HG03457 (cell line): ENCODE measurements around the gene SEL1L3.

Experiments used
- ATAC-seq: cut with Tn5 transposase; IDR thresholded peaks from one replicate; pipeline ENCODE4 v1.9.1; 2021; ENCODE audit warnings: moderate number of reproducible peaks; ENCODE audit not compliant: unreplicated experiment

SEL1L3 gene

DNA sequence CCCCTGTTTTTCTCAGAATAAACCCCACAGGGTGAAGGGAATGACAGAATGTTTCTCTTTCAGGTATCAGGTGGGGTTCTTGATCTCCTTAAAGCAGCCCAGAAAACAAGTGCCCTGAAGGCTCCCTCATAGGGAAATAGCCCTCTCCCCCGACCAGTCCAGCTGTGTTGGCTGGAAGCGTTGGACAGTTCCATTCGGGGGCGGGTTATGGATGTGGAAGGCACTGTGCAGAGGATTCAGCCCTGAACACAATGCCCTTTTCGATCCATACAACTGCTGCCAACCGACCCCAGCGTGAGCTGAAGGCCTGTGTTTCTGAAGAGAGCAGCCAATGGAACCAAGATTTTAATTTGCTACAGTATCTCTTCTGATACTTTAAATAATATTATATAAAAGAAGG lies 41.5 kb downstream of the SEL1L3 start:
- ATAC-seq, result no peak

DNA sequence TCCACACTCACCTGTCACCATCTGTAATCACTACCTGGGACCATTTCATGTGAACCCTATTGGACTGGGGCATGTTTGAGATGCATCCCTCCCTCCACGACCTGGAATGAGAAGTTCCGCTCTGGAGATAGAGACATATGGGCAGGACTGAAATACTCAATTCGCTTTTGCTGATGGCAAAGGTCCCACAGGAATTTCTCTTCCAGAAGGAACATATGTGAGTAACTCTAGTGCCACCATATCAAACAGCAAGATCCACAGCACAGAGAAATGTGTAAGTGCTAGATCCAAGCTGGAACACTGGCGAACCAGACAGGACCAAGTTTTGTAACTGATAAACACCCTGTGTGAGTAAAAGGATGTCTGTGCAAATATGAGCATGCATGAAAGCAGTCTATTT lies 43.9 kb downstream of the SEL1L3 start:
- no peak for ATAC-seq

- ATAC-seq, result no peak
Measured at GRCh38 chr4:25818371-25818871, 44.4 kb downstream of the SEL1L3 start.

GRCh38 chr4:25817059-25817681 lies 45.6 kb downstream of the SEL1L3 start:
- ATAC-seq, result no peak

DNA sequence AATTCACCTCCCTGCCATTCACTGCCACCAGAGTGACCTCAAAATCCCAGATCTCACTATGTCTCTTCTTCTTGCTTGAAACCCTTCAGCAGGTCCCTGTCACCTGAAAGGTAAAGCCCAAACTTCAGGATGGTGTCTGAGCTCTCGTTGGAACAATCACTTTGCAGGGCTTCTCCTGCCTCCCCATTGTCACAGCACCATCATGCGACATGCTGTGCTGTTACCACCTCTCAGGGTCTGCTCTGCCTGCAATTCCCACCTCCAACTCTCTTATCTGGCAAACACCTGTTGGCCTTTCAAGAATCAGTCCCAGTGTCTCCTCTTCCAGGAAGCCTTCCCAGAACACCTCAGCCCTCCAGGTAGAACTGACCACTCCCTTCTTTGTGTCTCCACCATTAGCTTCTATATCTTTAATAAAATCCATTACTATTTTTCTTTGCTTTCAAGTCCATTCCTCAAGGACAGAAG lies 46.2 kb downstream of the SEL1L3 start:
- ATAC-seq, result no peak

DNA sequence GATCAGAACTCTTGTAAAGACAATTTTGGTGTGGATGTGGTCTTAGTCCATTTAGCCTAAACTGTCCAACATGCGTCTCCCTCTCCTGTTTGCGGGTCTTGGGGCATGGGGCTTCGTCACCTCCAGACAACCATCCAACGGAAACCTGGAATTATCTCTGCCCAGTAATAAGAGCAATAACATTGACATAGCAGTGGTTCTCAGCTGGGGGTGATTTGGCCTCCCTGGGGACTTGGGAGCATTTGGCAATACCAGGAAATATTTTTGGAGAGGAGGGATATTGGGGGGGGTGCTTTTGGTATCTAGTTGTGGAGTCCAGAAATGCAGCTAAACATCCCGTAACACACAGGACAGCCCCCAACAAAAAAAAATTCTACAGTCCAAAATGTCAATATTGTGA lies 47.2 kb downstream of the SEL1L3 start:
- ATAC-seq, result no peak

DNA sequence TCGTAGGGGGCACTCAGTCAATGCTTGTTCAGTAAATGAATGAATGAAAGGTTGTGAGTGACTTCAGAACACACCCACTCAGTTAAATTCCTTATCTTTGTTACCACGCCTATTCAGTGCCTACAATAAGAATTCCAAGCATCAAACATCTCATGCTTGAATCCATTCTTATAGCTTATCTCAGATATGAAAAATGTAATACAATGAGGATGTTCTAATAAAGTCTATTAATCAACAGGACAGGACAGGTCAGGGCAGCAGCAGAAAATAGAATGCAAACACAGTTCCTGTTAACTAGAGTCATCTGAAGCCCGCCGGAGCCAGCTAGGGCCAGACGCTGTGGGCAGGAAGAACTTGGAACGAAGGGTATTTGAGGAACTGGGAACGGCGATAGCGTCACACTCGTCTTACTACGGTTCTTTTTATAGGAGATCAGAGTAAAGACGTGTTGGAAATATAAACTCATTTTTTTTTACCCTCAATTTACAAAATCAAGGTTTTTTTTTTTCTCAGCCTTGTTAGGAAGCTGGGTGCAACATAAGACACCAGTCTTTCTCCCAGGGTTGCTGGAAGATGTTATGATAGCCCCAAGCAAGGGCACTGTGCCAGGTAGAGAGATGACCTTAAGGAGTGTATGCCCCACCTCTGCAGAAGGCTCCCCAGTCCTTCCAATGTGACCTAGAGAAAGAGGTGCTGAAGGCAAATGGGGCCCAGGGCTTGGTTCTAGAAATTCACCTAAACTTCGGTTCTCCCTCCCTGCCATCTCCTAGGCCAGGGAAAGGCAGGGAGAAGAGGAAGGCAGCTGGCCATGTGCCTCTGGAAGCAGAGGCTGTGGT lies 48.3 kb downstream of the SEL1L3 start:
- ATAC-seq, result no peak

DNA sequence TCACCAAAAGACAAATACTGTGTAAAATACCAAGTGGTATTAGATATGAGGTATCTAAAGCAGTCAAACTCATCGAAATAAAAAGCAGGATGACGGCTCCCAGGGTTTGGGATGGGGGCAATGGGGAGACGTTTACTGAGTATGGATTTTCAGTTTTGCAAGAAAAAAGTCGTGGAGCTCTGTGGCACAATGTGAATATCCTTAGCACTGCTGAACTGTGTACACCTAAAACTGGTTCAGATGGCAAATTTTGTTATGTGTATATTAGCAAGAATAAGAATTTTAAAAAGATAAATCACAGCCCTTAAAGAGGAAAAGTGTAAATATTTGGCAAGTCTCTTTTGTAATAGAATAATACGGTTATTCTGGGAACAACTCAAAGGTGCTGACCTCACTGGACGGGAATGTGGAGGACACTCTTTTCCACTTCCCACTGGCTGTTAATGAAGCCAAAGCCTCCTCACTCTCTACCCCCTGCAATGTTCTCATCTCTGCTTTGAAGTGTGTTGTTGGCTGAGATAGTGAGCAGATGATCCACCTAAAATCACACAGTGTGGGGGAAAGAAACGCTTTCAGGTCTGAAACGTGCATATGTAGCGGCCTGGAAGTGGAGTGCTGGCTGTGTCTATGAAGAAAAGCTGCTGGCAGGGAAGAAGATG lies 49.2 kb downstream of the SEL1L3 start:
- no peak for ATAC-seq

GRCh38 chr4:25811841-25812240 lies 50.9 kb downstream of the SEL1L3 start:
- no peak for ATAC-seq

DNA sequence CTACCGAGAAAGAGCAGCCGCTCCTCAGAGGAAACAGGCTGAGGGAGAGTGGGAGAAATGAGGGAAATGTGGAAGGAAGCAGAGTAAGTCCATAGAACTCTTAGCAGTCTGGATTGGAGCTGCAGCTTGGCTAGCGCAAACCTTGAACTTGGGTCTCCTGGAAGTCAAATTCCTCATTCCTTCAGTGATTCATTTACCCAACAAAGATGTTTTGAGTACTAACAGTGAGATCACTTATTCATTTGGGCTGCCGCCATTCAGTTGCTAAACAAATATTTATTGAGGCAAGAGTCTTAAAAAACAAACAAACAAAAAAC lies 51.5 kb downstream of the SEL1L3 start:
- ATAC-seq, result no peak

DNA sequence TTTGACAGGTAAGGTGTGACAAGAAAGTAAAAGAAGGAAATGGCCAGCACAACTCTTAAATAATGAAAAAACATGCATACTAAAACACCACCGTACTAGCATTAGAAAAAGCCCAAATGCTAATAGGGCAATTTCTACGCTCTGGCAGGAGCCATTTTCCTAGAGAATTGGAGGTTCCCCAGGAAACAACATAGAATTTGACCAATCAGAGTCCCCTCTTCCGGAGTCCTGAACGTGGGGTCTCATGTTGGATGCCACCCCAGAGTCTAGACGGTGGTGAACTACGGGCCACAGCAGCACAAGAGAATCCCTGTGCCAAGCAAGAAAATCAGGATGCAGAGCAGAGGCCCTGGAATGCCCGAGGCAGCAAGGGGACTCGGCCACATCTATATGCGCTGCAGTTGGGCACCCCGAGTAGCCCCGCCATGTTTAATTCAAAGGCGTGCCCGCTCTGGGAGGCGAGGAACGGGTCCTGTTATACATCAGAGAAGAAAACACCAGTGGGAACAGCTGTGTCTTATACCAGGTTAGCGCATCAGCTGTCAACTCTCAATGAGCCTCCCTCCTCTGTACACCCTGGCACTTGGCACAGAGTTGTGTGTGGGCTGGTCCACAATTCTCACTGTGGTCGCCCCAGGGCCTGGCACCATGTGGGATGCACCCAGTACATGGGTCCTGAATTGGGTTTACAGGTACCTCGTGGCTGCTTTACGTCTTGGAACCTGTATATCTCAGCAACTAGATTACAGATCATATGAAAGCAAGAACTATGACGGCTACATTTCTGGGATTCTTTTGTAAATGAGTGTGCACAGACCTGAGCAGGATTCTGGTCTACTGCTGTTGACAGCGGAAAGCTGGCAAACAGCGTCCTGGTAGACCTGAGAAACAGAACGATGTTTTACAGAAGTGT lies 52.1 kb downstream of the SEL1L3 start:
- ATAC-seq, result no peak

DNA sequence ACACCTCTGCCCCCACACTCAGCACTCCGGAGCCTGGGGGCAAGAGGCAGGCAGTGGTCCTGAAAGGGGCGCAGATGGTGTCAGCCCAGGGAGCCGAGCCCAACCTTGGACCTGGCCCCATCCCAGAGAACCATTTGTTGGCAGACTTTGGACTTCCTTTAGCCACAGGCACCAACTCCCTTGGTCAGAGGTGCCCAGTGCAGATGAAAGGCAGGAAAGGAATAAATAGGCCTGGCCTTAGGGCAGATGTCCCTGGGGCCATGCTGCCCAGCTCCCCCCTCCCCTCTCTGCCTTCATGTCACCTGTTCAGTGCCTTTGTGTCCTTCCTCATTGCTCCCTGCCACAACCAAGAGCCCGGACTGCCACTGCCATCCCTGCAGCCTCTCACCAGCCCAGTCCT lies 52.8 kb downstream of the SEL1L3 start:
- no peak for ATAC-seq

GRCh38 chr4:25807102-25807728 lies 55.6 kb downstream of the SEL1L3 start:
- no peak for ATAC-seq

- no peak for ATAC-seq
Measured at GRCh38 chr4:25805255-25805860, 57.4 kb downstream of the SEL1L3 start.

GRCh38 chr4:25803720-25804225 lies 59.0 kb downstream of the SEL1L3 start:
- ATAC-seq, result no peak

DNA sequence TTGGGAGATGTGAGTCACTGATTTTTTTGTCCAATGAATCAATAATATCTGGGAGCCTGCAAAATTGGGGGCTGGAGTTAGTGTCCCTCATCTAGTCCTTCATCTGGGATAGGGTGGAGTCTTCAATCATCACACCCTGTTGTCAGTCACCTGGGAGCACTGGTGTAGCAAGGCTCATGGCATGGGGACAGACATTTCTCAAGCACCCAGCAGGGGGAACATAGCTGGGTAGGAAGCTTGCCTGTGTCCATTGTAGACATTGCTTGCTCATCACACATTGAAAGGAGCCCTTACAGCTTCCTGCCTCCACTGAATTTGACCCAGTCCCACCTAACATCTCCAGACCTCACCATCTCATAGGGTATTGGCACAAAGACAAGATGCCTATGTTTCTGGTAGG lies 61.2 kb downstream of the SEL1L3 start:
- no peak for ATAC-seq

- no peak for ATAC-seq
Measured at GRCh38 chr4:25800245-25800644, 62.5 kb downstream of the SEL1L3 start.

- no peak for ATAC-seq
Measured at GRCh38 chr4:25799522-25799921, 63.3 kb downstream of the SEL1L3 start.

GRCh38 chr4:25797136-25797535 lies 65.7 kb downstream of the SEL1L3 start:
- no peak for ATAC-seq
